T47D (cell line): ENCODE data around the gene GNRHR.
A peak's percentile ranks its signal among the peaks of the same experiment; 100 is the strongest.
"Not testable (repeated sequence)": the region's sequence is repeated elsewhere in the genome, so short reads cannot be mapped to it uniquely, and the experiment has no call there.

ENCODE experiments used
- DNase-seq, 2 experiments: peaks; one replicate each; pipeline versions ENCODE4 v3.0.0 to v3.0.0-alpha.2; 2011 to 2012; ENCODE audit warnings: low read depth in 1 of 2, low spot score in 1 of 2
- JUND ChIP-seq: IDR thresholded peaks from 2 replicates; pipeline ENCODE4 v1.6.1; 2012; ENCODE audit warnings: low read depth
- in situ Hi-C: cut with HindIII; loops from 2 replicates; pipeline ENCODE4 v1.10.0; 2016; ENCODE audit warnings: low sequenced_read_pairs, low pct_unique_long_range_greater_than_20kb

The GNRHR gene

GRCh38 chr4:67754288-67754687, at the start of gene GNRHR:
GNRHR (minus strand) TSS chr4:67754388; CDS start chr4:67754335, 53 bp downstream.
- TF ChIP-seq JUND = no peak
- no peak for DNase-seq
- in situ Hi-C loops = no loop called here

GRCh38 chr4:67796810-67797209, 42.6 kb upstream of the GNRHR start:
- in situ Hi-C loops = no loop called here
- DNase-seq = no peak
- TF ChIP-seq JUND = no peak

GRCh38 chr4:67790721-67791120, 36.5 kb upstream of the GNRHR start:
- in situ Hi-C loops = no loop called here
- DNase-seq = no peak
- TF ChIP-seq JUND = no peak

GRCh38 chr4:67787311-67787710, 33.1 kb upstream of the GNRHR start:
- in situ Hi-C loops = no loop called here
- TF ChIP-seq JUND = no peak
- no peak for DNase-seq

- no peak for DNase-seq
- in situ Hi-C loops = no loop called here
- no peak for TF ChIP-seq JUND
These were observed 31.3 kb upstream of the GNRHR start for GRCh38 chr4:67785528-67785927.

GRCh38 chr4:67779631-67780030, 25.4 kb upstream of the GNRHR start:
- in situ Hi-C loops = no loop called here
- no peak for DNase-seq
- TF ChIP-seq JUND = no peak

- DNase-seq = no peak
- in situ Hi-C loops = no loop called here
- no peak for TF ChIP-seq JUND
These were observed 22.6 kb upstream of the GNRHR start for GRCh38 chr4:67776746-67777145.

GRCh38 chr4:67770422-67770821, 16.2 kb upstream of the GNRHR start:
- TF ChIP-seq JUND = no peak
- peak in 1 of 2 experiments; percentile 35 for DNase-seq
- in situ Hi-C loops = no loop called here

GRCh38 chr4:67765928-67766327, 11.7 kb upstream of the GNRHR start:
- in situ Hi-C loops = no loop called here
- no peak for TF ChIP-seq JUND
- DNase-seq = no peak

GRCh38 chr4:67765401-67765800, 11.2 kb upstream of the GNRHR start:
- in situ Hi-C loops = no loop called here
- no peak for DNase-seq
- TF ChIP-seq JUND = no peak

GRCh38 chr4:67764183-67764582, 10.0 kb upstream of the GNRHR start:
- in situ Hi-C loops = no loop called here
- no peak for TF ChIP-seq JUND
- no peak for DNase-seq

- DNase-seq = no peak
- in situ Hi-C loops = no loop called here
- no peak for TF ChIP-seq JUND
These were observed 7.9 kb upstream of the GNRHR start for GRCh38 chr4:67762086-67762485.

GRCh38 chr4:67756991-67757390, 2.8 kb upstream of the GNRHR start:
- DNase-seq = not testable (repeated sequence)

GRCh38 chr4:67755974-67756373, 1.8 kb upstream of the GNRHR start:
- in situ Hi-C loops = no loop called here
- no peak for DNase-seq
- no peak for TF ChIP-seq JUND

More at GRCh38 chr4:67756991-67757390, 2.8 kb upstream of the GNRHR start:
- in situ Hi-C loops = not testable (repeated sequence)
